MCF 10A (cell line): ENCODE measurements around the gene FLNC. TPM values are rescaled to one million over a fixed set of nuclear protein-coding genes. Genes with fewer than 3 reads are reported as not detected.

Experiments used
- BruUV-seq: library from RNA; stranded (reverse); fragments of 400-500 nt; replicated peaks from 2 replicates; lab custom pipeline; 2021; lab: Mats Ljungman, UMichigan
- CTCF ChIA-PET: fragments of 300-600 bp; sonication (Branson Sonifier 250); formaldehyde crosslinking; extraction: SDS; loops from one replicate; lab custom pipeline; 2021; ENCODE audit warnings: antibody characterized with exemption, inconsistent platforms; lab: Yijun Ruan, JAX
- POLR2A ChIA-PET: fragments of 300-600, 350-650 bp; sonication (Branson Sonifier 250); formaldehyde crosslinking; extraction: SDS; loops from one replicate; lab custom pipeline; 2020; ENCODE audit warnings: antibody characterized with exemption, inconsistent platforms; lab: Yijun Ruan, JAX
- DNase-seq: peaks from one replicate; pipeline ENCODE4 v3.0.0-alpha.2; 2018; ENCODE audit not compliant: unreplicated experiment
- H3K27ac Mint-ChIP-seq: one replicate; pipeline ENCODE4 v1.8.0; 2022; ENCODE audit warnings: mild to moderate bottlenecking, low read depth, mixed read lengths; ENCODE audit not compliant: unreplicated experiment
- H3K27me3 Mint-ChIP-seq: one replicate; pipeline ENCODE4 v1.8.0; 2022; ENCODE audit warnings: mixed read lengths; ENCODE audit not compliant: insufficient read depth, unreplicated experiment
- H3K36me3 Mint-ChIP-seq: one replicate; pipeline ENCODE4 v1.8.0; 2022; ENCODE audit warnings: mild to moderate bottlenecking, moderate library complexity, mixed read lengths; ENCODE audit not compliant: insufficient read depth, unreplicated experiment
- H3K4me1 Mint-ChIP-seq: one replicate; pipeline ENCODE4 v1.8.0; 2022; ENCODE audit warnings: mixed read lengths; ENCODE audit not compliant: insufficient read depth, unreplicated experiment
- H3K4me3 Mint-ChIP-seq: one replicate; pipeline ENCODE4 v1.8.0; 2022; ENCODE audit warnings: mild to moderate bottlenecking, moderate library complexity, mixed read lengths; ENCODE audit not compliant: unreplicated experiment
- H3K9me3 Mint-ChIP-seq: one replicate; pipeline ENCODE4 v1.8.0; 2022; ENCODE audit warnings: mixed read lengths; ENCODE audit not compliant: unreplicated experiment
- CTCF ChIP-seq: fragments of 200-600 bp; IDR thresholded peaks from one replicate; pipeline ENCODE4 v1.8.0; 2022; ENCODE audit warnings: antibody characterized with exemption, mild to moderate bottlenecking; ENCODE audit not compliant: unreplicated experiment
- intact Hi-C: fragments of 100-400 bp; cut with micrococcal nuclease; formaldehyde crosslinking; loops from 2 replicates; pipeline ENCODE4 v1.14.1; 2022
- total RNA-seq: library from RNA; stranded (reverse); gene quantifications from 2 replicates; pipeline ENCODE4 v1.2.3, GENCODE V29; 2022

Gene FLNC
- total RNA-seq, 1 experiment from 2014 or later: 0.28 TPM

DNA sequence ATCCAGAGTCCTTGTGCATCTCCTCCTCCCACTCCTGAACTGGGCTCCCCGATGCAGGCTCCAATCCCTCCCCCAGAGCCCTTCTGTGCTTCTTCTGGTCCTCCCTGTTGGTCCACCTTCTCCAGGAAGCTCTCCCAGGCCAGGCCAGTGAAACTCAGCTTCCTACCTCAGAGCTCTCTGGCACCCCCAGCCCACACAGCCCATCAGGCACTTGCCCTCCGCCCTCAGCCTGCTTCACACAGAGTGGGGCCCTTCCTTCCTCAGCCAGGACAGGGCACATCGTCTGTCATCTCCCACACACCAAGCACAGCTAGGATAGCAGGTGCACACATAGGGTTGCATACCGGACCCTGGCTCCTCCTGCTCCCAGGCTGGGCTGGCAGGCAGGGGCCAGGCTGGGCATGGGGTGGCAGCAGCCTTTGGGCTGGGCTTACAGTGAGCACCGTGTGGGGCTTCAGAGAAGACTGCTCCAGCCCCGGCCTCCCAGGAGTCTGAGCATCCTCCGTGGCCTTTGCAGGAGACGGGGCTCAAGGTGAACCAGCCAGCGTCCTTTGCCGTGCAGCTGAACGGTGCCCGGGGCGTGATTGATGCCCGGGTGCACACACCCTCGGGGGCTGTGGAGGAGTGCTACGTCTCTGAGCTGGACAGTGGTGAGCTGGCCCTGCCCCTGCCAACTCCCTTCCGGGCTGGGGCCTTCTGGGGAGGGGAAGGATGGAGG, 26.0 kb downstream of the FLNC start:
- no TSS peak for BruUV-seq
- no peak overlapping the region for H3K4me3 Mint-ChIP-seq
- H3K36me3 Mint-ChIP-seq: no peaks in the 10 kb centered on the region
- H3K27me3 Mint-ChIP-seq: peaks cover 35% of the 10 kb centered on the region
- intact Hi-C loops: no loop called here
- DNase-seq: no peak
- ChIA-PET CTCF (interaction anchor here (0.7 kb wide), 1 partner anchor 20 kb away, joined by 4 read pairs; no protein-coding TSS in a partner anchor), POLR2A (interaction anchor here (0.6 kb wide), 1 partner anchor 21 kb away, joined by 3 read pairs; no protein-coding TSS in a partner anchor)
- H3K27ac Mint-ChIP-seq: no peak overlapping the region
- TF ChIP-seq CTCF: no peak
- no peaks in the 10 kb centered on the region for H3K4me1 Mint-ChIP-seq
- H3K9me3 Mint-ChIP-seq: no peaks in the 10 kb centered on the region

- no TSS peak for BruUV-seq
- no peaks in the 10 kb centered on the region for H3K36me3 Mint-ChIP-seq
- peaks cover 6% of the 10 kb centered on the region for H3K4me1 Mint-ChIP-seq
- POLR2A ChIA-PET: no interaction called here
- CTCF ChIA-PET: interaction anchor here (1.1 kb wide), 1 partner anchor 22 kb away, joined by 5 read pairs; no protein-coding TSS in a partner anchor
- H3K27ac Mint-ChIP-seq: no peak overlapping the region
- no peak for TF ChIP-seq CTCF
- no peak overlapping the region for H3K4me3 Mint-ChIP-seq
- H3K9me3 Mint-ChIP-seq: no peaks in the 10 kb centered on the region
- intact Hi-C loops: no loop called here
- no peak for DNase-seq
- H3K27me3 Mint-ChIP-seq: peaks cover 24% of the 10 kb centered on the region
Measured at GRCh38 chr7:128858380-128859231, 28.4 kb downstream of the FLNC start.

DNA sequence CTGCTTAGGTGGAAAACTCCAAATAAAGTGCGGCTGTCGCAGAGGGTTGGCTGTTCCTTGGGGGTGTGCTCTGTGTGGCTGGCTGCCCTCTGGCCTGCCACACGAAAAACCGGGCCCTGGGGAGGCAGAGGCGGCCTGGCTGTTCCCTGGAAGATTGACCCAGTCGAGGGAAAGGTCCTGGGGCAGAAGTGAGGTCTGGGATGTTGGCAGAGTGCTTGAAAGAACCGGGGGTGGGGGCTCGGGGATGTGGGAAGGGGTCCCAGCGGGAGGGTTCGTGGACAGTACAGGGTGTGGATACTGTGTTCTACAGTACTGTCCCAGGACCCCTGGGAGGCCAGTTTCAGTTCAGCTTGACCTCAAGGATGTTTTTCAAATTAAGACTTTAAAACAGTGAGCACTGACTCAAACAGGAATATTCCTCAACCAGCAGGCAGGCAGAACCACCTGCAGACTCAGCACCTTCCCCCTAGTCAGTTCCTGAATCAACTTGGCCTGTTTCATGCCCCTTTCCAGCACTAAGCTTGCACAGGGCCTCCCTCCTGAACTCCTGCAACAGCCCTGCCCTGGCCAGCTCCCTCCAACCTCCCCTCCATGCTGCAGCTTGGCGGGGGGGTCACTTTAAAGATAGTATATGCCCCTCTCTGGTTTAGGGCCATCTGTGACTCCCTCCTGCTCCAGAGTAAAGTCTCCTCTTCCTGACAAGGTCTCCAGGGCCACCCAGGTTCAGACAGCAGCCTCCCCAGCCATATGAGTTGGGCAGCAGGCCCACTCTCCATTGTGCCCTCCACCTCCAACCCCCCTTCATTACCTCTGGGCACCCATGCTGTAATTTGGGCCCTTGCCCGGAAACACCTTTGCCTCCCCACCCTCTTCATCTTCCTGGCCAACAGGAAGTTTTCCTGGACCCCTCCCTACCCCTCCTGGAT, 29.3 kb downstream of the FLNC start:
- Mint-ChIP-seq H3K9me3 (no peaks in the 10 kb centered on the region), H3K4me1 (peaks cover 6% of the 10 kb centered on the region), H3K27ac (no peak overlapping the region), H3K27me3 (peaks cover 21% of the 10 kb centered on the region), H3K4me3 (no peak overlapping the region), H3K36me3 (no peaks in the 10 kb centered on the region)
- no TSS peak for BruUV-seq
- TF ChIP-seq CTCF: no peak
- no peak for DNase-seq
- intact Hi-C loops: loop anchor here (10.0 kb wide), 1 partner anchor 125 kb away; the partner anchor contains the start of gene CALU
- CTCF ChIA-PET: interaction anchor here (0.6 to 1.1 kb wide), 5 partner anchors 17 to 1318 kb away, joined by 3 to 5 read pairs (median 3); no protein-coding TSS in a partner anchor
- POLR2A ChIA-PET: no interaction called here
